IMR-90 (cell line): Measurements from ENCODE around the gene OSBPL3. TPM values are rescaled to one million over a fixed set of nuclear protein-coding genes. Genes with fewer than 3 reads are reported as not detected.

ENCODE experiments used
- ATAC-seq: fragments of 200-7000 bp; cut with Tn5 transposase; 2 replicates; pipeline ENCODE4 v1.9.1; 2020; ENCODE audit warnings: low read depth, mild to moderate bottlenecking, moderate library complexity
- BruUV-seq: library from RNA; stranded (reverse); fragments of 400-500 nt; replicated peaks from 2 replicates; lab custom pipeline; 2021; lab: Mats Ljungman, UMichigan
- CTCF ChIA-PET: fragments of 300-600 bp; formaldehyde crosslinking; extraction: SDS; loops from one replicate; lab custom pipeline; 2021; ENCODE audit warnings: antibody characterized with exemption; lab: Yijun Ruan, JAX
- POLR2A ChIA-PET: fragments of 300-600 bp; sonication (Branson Sonifier 250); formaldehyde crosslinking; loops from one replicate; lab custom pipeline; 2022; ENCODE audit warnings: antibody characterized with exemption; ENCODE audit not compliant: unreplicated experiment; lab: Charles Lee
- DNase-seq: peaks from one replicate; pipeline ENCODE4 v3.0.0; 2013
- H2AFZ ChIP-seq: replicated peaks from 2 replicates; pipeline ENCODE3; 2013; ENCODE audit warnings: low read length, mild to moderate bottlenecking; ENCODE audit not compliant: poor library complexity
- H2AK5ac ChIP-seq: 2 replicates; pipeline ENCODE4 v1.6.1; 2013; ENCODE audit warnings: low read depth, low read length, inconsistent platforms
- H2AK9ac ChIP-seq: replicated peaks from 2 replicates; pipeline ENCODE3; 2013; ENCODE audit warnings: mild to moderate bottlenecking, low read depth, low read length, moderate library complexity; ENCODE audit not compliant: poor library complexity
- H2BK120ac ChIP-seq: 2 replicates; pipeline ENCODE4 v1.6.1; 2013; ENCODE audit warnings: low read depth, low read length, inconsistent platforms
- H2BK15ac ChIP-seq: 3 replicates; pipeline ENCODE4 v1.6.1; 2013; ENCODE audit warnings: low read depth, low read length, inconsistent platforms
- H2BK20ac ChIP-seq: 2 replicates; pipeline ENCODE4 v1.6.1; 2013; ENCODE audit warnings: low read depth, mild to moderate bottlenecking, inconsistent platforms, low read length, moderate library complexity
- H2BK5ac ChIP-seq: 2 replicates; pipeline ENCODE4 v1.6.1; 2013; ENCODE audit warnings: mild to moderate bottlenecking, low read depth, low read length, inconsistent platforms; ENCODE audit not compliant: poor library complexity, severe bottlenecking
- H3K14ac ChIP-seq: replicated peaks from 2 replicates; pipeline ENCODE4 v1.6.1; 2013; ENCODE audit warnings: low read depth, low read length, inconsistent platforms
- H3K18ac ChIP-seq: 2 replicates; pipeline ENCODE4 v1.6.1; 2013; ENCODE audit warnings: low read depth, low read length, control low read depth
- H3K23ac ChIP-seq: 2 replicates; pipeline ENCODE4 v1.6.1; 2013; ENCODE audit warnings: low read depth, low read length, inconsistent platforms
- H3K27ac ChIP-seq: 2 replicates; pipeline ENCODE4 v1.5.1; 2013; ENCODE audit warnings: mild to moderate bottlenecking, control low read depth, low read length; ENCODE audit not compliant: insufficient read depth
- H3K27me3 ChIP-seq: 2 replicates; pipeline ENCODE4 v1.6.1; 2013; ENCODE audit warnings: low read length; ENCODE audit not compliant: control insufficient read depth, insufficient read depth
- H3K36me3 ChIP-seq: 2 replicates; pipeline ENCODE4 v1.6.1; 2013; ENCODE audit warnings: low read length, mixed read lengths; ENCODE audit not compliant: control insufficient read depth, insufficient read depth
- H3K4ac ChIP-seq: 2 replicates; pipeline ENCODE4 v1.6.1; 2013; ENCODE audit warnings: low read depth, low read length, inconsistent platforms
- H3K4me1 ChIP-seq: 2 replicates; pipeline ENCODE4 v1.6.1; 2013; ENCODE audit warnings: low read length, mixed read lengths; ENCODE audit not compliant: control insufficient read depth, insufficient read depth
- H3K4me2 ChIP-seq: 2 replicates; pipeline ENCODE4 v1.6.1; 2013; ENCODE audit warnings: low read depth, mild to moderate bottlenecking, control low read depth, low read length, moderate library complexity
- H3K4me3 ChIP-seq: 2 replicates; pipeline ENCODE4 v1.5.1; 2013; ENCODE audit warnings: low read depth, mild to moderate bottlenecking, control low read depth, low read length, moderate library complexity; ENCODE audit not compliant: insufficient read depth
- H3K56ac ChIP-seq: 2 replicates; pipeline ENCODE4 v1.6.1; 2013; ENCODE audit warnings: low read length, inconsistent platforms; ENCODE audit not compliant: insufficient read depth; ENCODE audit errors: extremely low read depth
- H3K79me1 ChIP-seq, 2 experiments: 2 replicates each; pipeline ENCODE4 v1.6.1; 2013; ENCODE audit warnings: low read length in 2 of 2, inconsistent platforms in 1 of 2, low read depth in 1 of 2
- H3K9ac ChIP-seq: 2 replicates; pipeline ENCODE4 v1.6.1; 2013; ENCODE audit warnings: low read depth, low read length, control low read depth
- H3K9me1 ChIP-seq: 2 replicates; pipeline ENCODE4 v1.6.1; 2013; ENCODE audit warnings: low read length, inconsistent platforms; ENCODE audit not compliant: insufficient read depth
- H3K9me3 ChIP-seq: 2 replicates; pipeline ENCODE4 v1.6.1; 2013; ENCODE audit warnings: low read length; ENCODE audit not compliant: control insufficient read depth, insufficient read depth
- H4K20me1 ChIP-seq: 2 replicates; pipeline ENCODE4 v1.6.1; 2013; ENCODE audit warnings: low read length, inconsistent platforms; ENCODE audit not compliant: insufficient read depth
- H4K5ac ChIP-seq: 2 replicates; pipeline ENCODE4 v1.6.1; 2013; ENCODE audit warnings: mild to moderate bottlenecking, low read depth, low read length, control low read depth
- H4K8ac ChIP-seq, 2 experiments: 2 replicates each; pipeline ENCODE4 v1.6.1; 2013; ENCODE audit warnings: low read depth in 2 of 2, low read length in 2 of 2, control low read depth in 1 of 2, inconsistent platforms in 1 of 2
- H4K91ac ChIP-seq: 2 replicates; pipeline ENCODE4 v1.6.1; 2013; ENCODE audit warnings: low read depth, low read length, inconsistent platforms; ENCODE audit not compliant: insufficient read depth
- BHLHE40 ChIP-seq: fragments of 150-350 bp; IDR thresholded peaks from 2 replicates; pipeline ENCODE4 v1.6.1; 2016; ENCODE audit warnings: mild to moderate bottlenecking, low read depth, low read length
- CEBPB ChIP-seq: IDR thresholded peaks from 2 replicates; pipeline ENCODE4 v1.6.1; 2012; ENCODE audit warnings: low read depth, low read length, improper control_type of control experiment
- CHD1 ChIP-seq: IDR thresholded peaks from 2 replicates; pipeline ENCODE4 v1.6.1; 2012; ENCODE audit warnings: low read depth, low read length, improper control_type of control experiment
- FOS ChIP-seq: fragments of 150-350 bp; IDR thresholded peaks from 2 replicates; pipeline ENCODE4 v1.6.1; 2016; ENCODE audit warnings: low read depth, low read length
- MAFK ChIP-seq: IDR thresholded peaks from 2 replicates; pipeline ENCODE4 v1.6.1; 2012; ENCODE audit warnings: low read depth, low read length, improper control_type of control experiment
- MAZ ChIP-seq: IDR thresholded peaks from 2 replicates; pipeline ENCODE4 v1.6.1; 2012; ENCODE audit warnings: low read depth, mild to moderate bottlenecking, low read length, improper control_type of control experiment, moderate library complexity, borderline replicate concordance
- MXI1 ChIP-seq: IDR thresholded peaks from 2 replicates; pipeline ENCODE4 v1.6.1; 2012; ENCODE audit warnings: low read depth, mild to moderate bottlenecking, low read length, moderate library complexity, borderline replicate concordance
- NFE2L2 ChIP-seq: fragments of 150-350 bp; IDR thresholded peaks from 2 replicates; pipeline ENCODE4 v1.6.1; 2016; ENCODE audit warnings: low read depth, mild to moderate bottlenecking, low read length
- POLR2A ChIP-seq: IDR thresholded peaks from 2 replicates; pipeline ENCODE4 v1.6.1; 2012; ENCODE audit warnings: mild to moderate bottlenecking, low read depth, low read length
- RAD21 ChIP-seq: IDR thresholded peaks from 2 replicates; pipeline ENCODE4 v1.6.1; 2012; ENCODE audit warnings: low read length, improper control_type of control experiment
- RCOR1 ChIP-seq: IDR thresholded peaks from 2 replicates; pipeline ENCODE4 v1.6.1; 2012; ENCODE audit warnings: mild to moderate bottlenecking, low read length, improper control_type of control experiment; ENCODE audit not compliant: insufficient replicate concordance
- RFX5 ChIP-seq: IDR thresholded peaks from 2 replicates; pipeline ENCODE4 v1.8.0; 2012; ENCODE audit warnings: low read depth, mild to moderate bottlenecking, low read length, moderate library complexity
- SMC3 ChIP-seq: fragments of 150-350 bp; IDR thresholded peaks from 2 replicates; pipeline ENCODE4 v1.6.1; 2016; ENCODE audit warnings: low read depth, mild to moderate bottlenecking, antibody characterized with exemption, low read length, moderate library complexity
- WGBS, 2 experiments: methylation state at CpG; one replicate each; pipeline versions ENCODE4 v1.1.5 to v1.1.7; 2013; ENCODE audit warnings: missing lambda C conversion rate in 2 of 2; ENCODE audit not compliant: insufficient read length in 1 of 2; ENCODE audit errors: extremely low coverage in 2 of 2; 5-methylcytosine and 5-hydroxymethylcytosine counted together
- dilution Hi-C: fragments of 300-500 bp; cut with HindIII; formaldehyde crosslinking; loops from one replicate; pipeline ENCODE4 v1.14.3; 2018; ENCODE audit warnings: low sequenced_read_pairs; ENCODE audit not compliant: unreplicated experiment
- in situ Hi-C: fragments of 300-500 bp; cut with MboI; formaldehyde crosslinking; loops from 3 replicates; pipeline ENCODE4 v1.14.3; 2019; ENCODE audit warnings: low sequenced_read_pairs, inconsistent platforms, mixed read lengths
- intact Hi-C: fragments of 100-400 bp; cut with micrococcal nuclease; formaldehyde crosslinking; loops from 2 replicates; pipeline ENCODE4 v1.10.0; 2022
- polyA plus RNA-seq, 3 experiments: library from polyadenylated mRNA; depleted of rRNA; stranded (reverse); fragments of >200 nt; gene quantifications; 2 replicates each; pipeline ENCODE4 v1.2.3, GENCODE V29; 2012; ENCODE audit warnings: low replicate concordance in 1 of 3
- total RNA-seq: library from RNA; depleted of rRNA; stranded (reverse); fragments of >200 nt; gene quantifications from 2 replicates; pipeline ENCODE4 v1.2.3, GENCODE V29; 2012
- TF ChIP-seq, protein P1 (sequence below): conservative IDR thresholded peaks from 2 replicates; pipeline ENCODE4 v1.5.1; 2012; ENCODE audit warnings: mild to moderate bottlenecking, low read depth, low read length, improper control_type of control experiment
- TF ChIP-seq, protein P2 (sequence below): fragments of 150-350 bp; IDR thresholded peaks from 2 replicates; pipeline ENCODE4 v1.6.1; 2017; ENCODE audit warnings: mild to moderate bottlenecking, antibody characterized with exemption, low read length, low read depth
- TF ChIP-seq, protein P3 (sequence below): fragments of 150-350 bp; IDR thresholded peaks from 2 replicates; pipeline ENCODE4 v1.6.1; 2016; ENCODE audit warnings: low read depth, mild to moderate bottlenecking, low read length, moderate library complexity, borderline replicate concordance

Gene OSBPL3
- total and polyA plus RNA-seq, 2 of the 4 experiments (the other 2 are of a cell fraction), result 18.0 to 29.9 TPM

DNA sequence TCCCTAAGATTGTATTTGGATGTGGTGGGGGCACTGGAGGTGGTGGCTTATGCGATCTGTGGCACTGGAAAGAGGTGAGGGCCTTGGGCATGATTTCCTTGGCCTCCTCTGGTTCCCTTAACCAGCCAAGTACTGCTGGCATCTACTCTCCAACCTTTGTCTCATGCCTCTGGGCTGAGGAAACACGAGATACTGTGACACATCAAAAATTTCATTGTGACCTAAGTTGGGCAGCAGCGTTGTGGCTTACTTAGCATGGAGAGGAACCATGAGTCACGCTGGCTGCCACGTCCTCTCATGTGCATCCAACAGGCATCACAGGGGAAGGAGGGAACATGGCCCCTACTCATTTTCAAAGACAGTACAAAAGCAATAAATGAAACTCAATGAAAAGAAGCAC lies 193.0 kb downstream of the OSBPL3 start:
- no peak overlapping the region for H3K9ac ChIP-seq
- peak; percentile 65; the same call in 1 of the 2 replicates for TF ChIP-seq POLR2A
- peak; percentile 52; the same call in 1 of the 2 replicates for TF ChIP-seq MAFK
- TF ChIP-seq BHLHE40, result peak; percentile 80
- no peak for TF ChIP-seq MAZ
- peak; percentile 85 for TF ChIP-seq NFE2L2
- TF ChIP-seq CHD1, result no peak
- TF ChIP-seq SMC3, result no peak
- TF ChIP-seq, protein P1, sequence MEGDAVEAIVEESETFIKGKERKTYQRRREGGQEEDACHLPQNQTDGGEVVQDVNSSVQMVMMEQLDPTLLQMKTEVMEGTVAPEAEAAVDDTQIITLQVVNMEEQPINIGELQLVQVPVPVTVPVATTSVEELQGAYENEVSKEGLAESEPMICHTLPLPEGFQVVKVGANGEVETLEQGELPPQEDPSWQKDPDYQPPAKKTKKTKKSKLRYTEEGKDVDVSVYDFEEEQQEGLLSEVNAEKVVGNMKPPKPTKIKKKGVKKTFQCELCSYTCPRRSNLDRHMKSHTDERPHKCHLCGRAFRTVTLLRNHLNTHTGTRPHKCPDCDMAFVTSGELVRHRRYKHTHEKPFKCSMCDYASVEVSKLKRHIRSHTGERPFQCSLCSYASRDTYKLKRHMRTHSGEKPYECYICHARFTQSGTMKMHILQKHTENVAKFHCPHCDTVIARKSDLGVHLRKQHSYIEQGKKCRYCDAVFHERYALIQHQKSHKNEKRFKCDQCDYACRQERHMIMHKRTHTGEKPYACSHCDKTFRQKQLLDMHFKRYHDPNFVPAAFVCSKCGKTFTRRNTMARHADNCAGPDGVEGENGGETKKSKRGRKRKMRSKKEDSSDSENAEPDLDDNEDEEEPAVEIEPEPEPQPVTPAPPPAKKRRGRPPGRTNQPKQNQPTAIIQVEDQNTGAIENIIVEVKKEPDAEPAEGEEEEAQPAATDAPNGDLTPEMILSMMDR, result no peak
- no peak for TF ChIP-seq RAD21
- TF ChIP-seq MXI1, result no peak
- peak; percentile 55 for TF ChIP-seq CEBPB
- TF ChIP-seq, protein P2, sequence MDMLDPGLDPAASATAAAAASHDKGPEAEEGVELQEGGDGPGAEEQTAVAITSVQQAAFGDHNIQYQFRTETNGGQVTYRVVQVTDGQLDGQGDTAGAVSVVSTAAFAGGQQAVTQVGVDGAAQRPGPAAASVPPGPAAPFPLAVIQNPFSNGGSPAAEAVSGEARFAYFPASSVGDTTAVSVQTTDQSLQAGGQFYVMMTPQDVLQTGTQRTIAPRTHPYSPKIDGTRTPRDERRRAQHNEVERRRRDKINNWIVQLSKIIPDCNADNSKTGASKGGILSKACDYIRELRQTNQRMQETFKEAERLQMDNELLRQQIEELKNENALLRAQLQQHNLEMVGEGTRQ, result peak; percentile 12; the same call in 1 of the 2 replicates
- no peak for TF ChIP-seq RFX5
- no peak for TF ChIP-seq RCOR1
- peak; percentile 88 for TF ChIP-seq FOS
- TF ChIP-seq, protein P3, sequence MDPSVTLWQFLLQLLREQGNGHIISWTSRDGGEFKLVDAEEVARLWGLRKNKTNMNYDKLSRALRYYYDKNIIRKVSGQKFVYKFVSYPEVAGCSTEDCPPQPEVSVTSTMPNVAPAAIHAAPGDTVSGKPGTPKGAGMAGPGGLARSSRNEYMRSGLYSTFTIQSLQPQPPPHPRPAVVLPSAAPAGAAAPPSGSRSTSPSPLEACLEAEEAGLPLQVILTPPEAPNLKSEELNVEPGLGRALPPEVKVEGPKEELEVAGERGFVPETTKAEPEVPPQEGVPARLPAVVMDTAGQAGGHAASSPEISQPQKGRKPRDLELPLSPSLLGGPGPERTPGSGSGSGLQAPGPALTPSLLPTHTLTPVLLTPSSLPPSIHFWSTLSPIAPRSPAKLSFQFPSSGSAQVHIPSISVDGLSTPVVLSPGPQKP, result no peak
- peaks cover 6% of the 10 kb centered on the region for H3K9me1 ChIP-seq
- WGBS, 2 experiments, result no CpG with 5 or more reads among the region's 5 CpGs
- H3K27me3 ChIP-seq, result no peaks in the 10 kb centered on the region
- intact Hi-C loops (no loop called here), dilution Hi-C loops (no loop called here), in situ Hi-C loops (no loop called here)
- H3K23ac ChIP-seq, result peak overlapping the region; percentile 95
- peak overlapping the region; percentile 89 for H2AFZ ChIP-seq
- peak overlapping the region; percentile 79; the same call in 1 of the 2 replicates for H2AK5ac ChIP-seq
- H2BK120ac ChIP-seq, result peak overlapping the region; percentile 99
- H3K18ac ChIP-seq, result peak overlapping the region; percentile 94
- H3K4me2 ChIP-seq, result no peak overlapping the region
- H3K27ac ChIP-seq, result peak overlapping the region; percentile 50
- H4K91ac ChIP-seq, result peak overlapping the region; percentile 99
- BruUV-seq, result no TSS peak
- H4K20me1 ChIP-seq, result no peaks in the 10 kb centered on the region
- peak overlapping the region; percentile 71; the same call in 1 of the 2 replicates for H3K56ac ChIP-seq
- H3K4me1 ChIP-seq, result peaks cover 6% of the 10 kb centered on the region; the same call in 1 of the 2 replicates
- H4K5ac ChIP-seq, result peak overlapping the region; percentile 89; the same call in 1 of the 2 replicates
- H2BK15ac ChIP-seq, result peak overlapping the region; percentile 99; the same call in 2 of the 3 replicates
- peak; percentile 99 for DNase-seq
- H3K4ac ChIP-seq, result peak overlapping the region; percentile 99
- peak overlapping the region; percentile 96 for H3K14ac ChIP-seq
- H4K8ac ChIP-seq, result peak overlapping the region; percentile 86 to 91
- H2BK5ac ChIP-seq, result peak overlapping the region; percentile 99
- no peaks in the 10 kb centered on the region for H3K9me3 ChIP-seq
- ATAC-seq, result peak; percentile 93
- no peaks in the 10 kb centered on the region for H3K36me3 ChIP-seq
- peak overlapping the region; percentile 98 for H2BK20ac ChIP-seq
- ChIA-PET POLR2A (no interaction called here), CTCF (no interaction called here)
- peak overlapping the region; percentile 96 for H2AK9ac ChIP-seq
- H3K79me1 ChIP-seq, result 0 out of 4 replicates have a peak, but pooled peaks cover 0 to 3% of the 10 kb centered on the region in 2 experiments
- no peak overlapping the region for H3K4me3 ChIP-seq
